A549 (cell line): ENCODE results near the gene NRIP1.

Source experiments
- BHLHE40 ChIP-seq: IDR thresholded peaks from 2 replicates; pipeline ENCODE4 v1.6.1; 2012; ENCODE audit warnings: low read depth, low read length, inconsistent platforms
- CBX8 ChIP-seq: fragments of 200-600 bp; sonication (generic); IDR thresholded peaks from 2 replicates; pipeline ENCODE4 v1.6.1; 2016
- CEBPB ChIP-seq, 2 experiments: fragments of >200 bp in 1 of 2; sonication (Bioruptor Twin) in 1 of 2; formaldehyde crosslinking in 1 of 2; IDR thresholded peaks; 2 replicates each; pipeline ENCODE4 v1.6.1; 2012 to 2016
- CTCF ChIP-seq: fragments of >200 bp; sonication (Bioruptor Twin); formaldehyde crosslinking; IDR thresholded peaks from 3 replicates; pipeline ENCODE4 v1.5.1; 2016
- EHMT2 ChIP-seq: fragments of 200-600 bp; sonication (generic); IDR thresholded peaks from 2 replicates; pipeline ENCODE4 v1.6.1; 2016; ENCODE audit warnings: antibody characterized with exemption, low read depth, mild to moderate bottlenecking, moderate library complexity
- EP300 ChIP-seq, 2 experiments: fragments of >200 bp; sonication (Bioruptor Twin); formaldehyde crosslinking; IDR thresholded peaks; 2 replicates in 1 of 2; 3 replicates in 1 of 2; pipeline ENCODE4 v1.6.1; 2016 to 2017
- HDAC2 ChIP-seq: fragments of 200-600 bp; sonication (generic); IDR thresholded peaks from 2 replicates; pipeline ENCODE4 v1.6.1; 2016
- MAX ChIP-seq: IDR thresholded peaks from 2 replicates; pipeline ENCODE4 v1.6.1; 2012
- POLR2A ChIP-seq: IDR thresholded peaks from 2 replicates; pipeline ENCODE4 v1.6.1; 2012; ENCODE audit warnings: mild to moderate bottlenecking, low read length
- POLR2AphosphoS2 ChIP-seq: conservative IDR thresholded peaks from 2 replicates; pipeline ENCODE4 v1.6.1; 2012; ENCODE audit warnings: low read length, improper control_type of control experiment, inconsistent platforms
- RCOR1 ChIP-seq: fragments of 150-350 bp; IDR thresholded peaks from 2 replicates; pipeline ENCODE4 v1.6.1; 2014; ENCODE audit warnings: antibody characterized with exemption, low read length, low read depth
- ZC3H11A ChIP-seq: fragments of 450-650 bp; IDR thresholded peaks from 2 replicates; pipeline ENCODE4 v1.6.1; 2014; ENCODE audit warnings: antibody characterized with exemption, mild to moderate bottlenecking

DNA sequence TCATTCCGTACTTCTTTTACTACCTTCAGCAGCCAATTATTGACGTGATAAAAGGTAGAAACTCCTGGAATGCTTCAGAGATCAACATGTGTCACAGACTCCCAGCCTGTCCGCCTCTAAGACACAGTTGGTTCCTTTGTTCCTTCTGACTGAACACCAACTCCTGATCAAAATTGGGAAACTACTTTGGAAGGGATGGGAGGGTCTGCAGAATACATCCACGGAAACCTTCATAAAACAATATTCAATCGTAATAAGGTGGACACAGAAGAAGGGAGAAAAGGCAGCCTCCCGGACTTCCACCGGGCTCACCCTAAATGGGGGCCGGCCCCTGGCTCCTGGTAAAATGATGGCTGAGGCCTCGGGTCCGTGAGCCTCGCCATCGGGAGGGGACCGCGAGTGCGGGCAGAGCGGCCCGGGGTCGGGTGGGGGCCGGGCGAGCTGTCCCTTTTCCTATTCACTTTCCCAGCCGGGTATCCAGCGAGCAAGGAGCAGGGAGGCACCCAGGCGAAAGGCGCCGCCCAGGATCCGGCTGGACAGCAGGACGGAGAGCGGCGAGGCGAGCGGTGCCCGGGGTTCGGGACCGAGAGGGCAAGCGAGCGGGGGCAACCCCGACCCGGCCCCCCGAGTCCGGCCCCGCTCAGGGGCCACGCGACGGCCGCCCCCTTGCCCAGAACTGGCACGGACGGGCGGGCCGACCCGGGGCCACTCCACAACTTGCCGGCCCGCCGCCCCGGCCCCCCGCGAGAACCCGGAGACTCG is 805 bp downstream of the NRIP1 start:
- TF ChIP-seq CTCF: no peak
- no peak for TF ChIP-seq RCOR1
- no peak for TF ChIP-seq POLR2A
- no peak for TF ChIP-seq EHMT2
- no peak for TF ChIP-seq ZC3H11A
- no peak for TF ChIP-seq POLR2AphosphoS2
- no peak for TF ChIP-seq EP300 (IDR thresholded peaks at IDR 0.05)
- TF ChIP-seq CBX8: no peak
- no peak for TF ChIP-seq BHLHE40
- TF ChIP-seq CEBPB (IDR thresholded peaks at IDR 0.05): no peak
- no peak for TF ChIP-seq MAX
- no peak for TF ChIP-seq HDAC2
